ENCODE data around the gene ZNHIT2.

DNA sequence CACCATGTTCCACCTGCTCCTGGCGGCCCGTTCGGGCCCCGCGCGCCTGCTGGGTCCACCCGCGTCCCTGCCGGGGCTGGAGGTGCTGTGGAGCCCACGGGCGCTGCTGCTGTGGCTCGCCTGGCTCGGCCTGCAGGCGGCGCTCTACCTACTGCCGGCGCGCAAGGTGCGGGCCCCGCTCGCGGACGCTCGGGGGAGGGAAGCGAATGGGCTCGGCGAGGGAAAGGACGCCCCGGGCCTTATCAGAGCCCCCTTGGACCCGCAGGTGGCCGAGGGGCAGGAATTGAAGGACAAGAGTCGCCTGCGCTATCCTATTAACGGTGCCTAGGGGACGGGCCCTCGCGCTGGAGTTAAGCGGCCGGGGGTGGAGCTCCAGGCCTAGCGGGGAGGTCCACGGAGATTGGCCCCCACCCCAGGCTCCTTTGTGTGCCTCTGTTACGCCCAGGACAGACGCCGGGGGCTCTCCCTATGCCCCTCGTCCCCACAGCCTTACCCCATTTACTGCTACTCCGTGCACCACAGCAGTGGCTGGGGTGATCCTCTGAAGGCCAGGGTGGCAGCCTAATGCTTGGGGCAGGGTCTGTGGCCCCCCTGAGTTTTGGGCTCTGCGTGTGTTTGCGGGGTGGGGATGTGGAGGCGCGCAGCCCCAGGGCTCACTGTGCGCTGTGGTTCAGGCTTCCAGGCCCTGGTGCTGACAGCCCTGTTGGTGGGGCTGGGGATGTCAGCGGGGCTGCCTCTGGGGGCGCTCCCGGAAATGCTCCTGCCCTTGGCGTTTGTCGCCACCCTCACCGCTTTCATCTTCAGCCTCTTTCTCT is 4.7 kb downstream of the ZNHIT2 start:
- TF ChIP-seq, protein P1, sequence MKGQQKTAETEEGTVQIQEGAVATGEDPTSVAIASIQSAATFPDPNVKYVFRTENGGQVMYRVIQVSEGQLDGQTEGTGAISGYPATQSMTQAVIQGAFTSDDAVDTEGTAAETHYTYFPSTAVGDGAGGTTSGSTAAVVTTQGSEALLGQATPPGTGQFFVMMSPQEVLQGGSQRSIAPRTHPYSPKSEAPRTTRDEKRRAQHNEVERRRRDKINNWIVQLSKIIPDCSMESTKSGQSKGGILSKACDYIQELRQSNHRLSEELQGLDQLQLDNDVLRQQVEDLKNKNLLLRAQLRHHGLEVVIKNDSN (IDR thresholded peaks at IDR 0.05): no peak
- no peak; the same call in none of the 2 replicates for TF ChIP-seq YY1 (IDR thresholded peaks at IDR 0.05; ENCODE audit: low read depth)
- no peak for TF ChIP-seq CEBPB (IDR thresholded peaks at IDR 0.05)
